GM19035 (cell line): ENCODE measurements around the gene TMEM87B.
"Not testable (repeated sequence)": the region's sequence is repeated elsewhere in the genome, so short reads cannot be mapped to it uniquely, and the experiment has no call there.

Experiments used
- ATAC-seq: cut with Tn5 transposase; IDR thresholded peaks from one replicate; pipeline ENCODE4 v1.9.1; 2021; ENCODE audit not compliant: unreplicated experiment

TMEM87B gene

DNA sequence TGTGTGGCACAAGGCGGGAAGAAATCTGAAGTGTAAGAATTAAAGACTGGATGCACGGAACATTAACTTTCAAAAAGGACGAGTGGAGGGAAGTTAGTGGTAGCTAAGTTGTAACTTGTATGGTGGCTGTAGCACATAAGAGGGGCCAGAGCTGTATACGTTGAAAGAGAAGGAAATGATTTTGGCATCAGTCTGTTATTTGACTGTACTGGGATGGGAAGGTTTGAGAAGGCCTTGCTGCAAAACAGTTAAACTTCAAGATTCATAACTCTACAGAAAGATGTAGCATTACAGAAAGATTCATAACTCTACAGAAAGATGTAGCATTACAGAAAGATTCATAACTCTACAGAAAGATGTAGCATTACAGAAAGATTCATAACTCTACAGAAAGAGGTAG is 58.3 kb downstream of the TMEM87B start:
- not testable (repeated sequence) for ATAC-seq

DNA sequence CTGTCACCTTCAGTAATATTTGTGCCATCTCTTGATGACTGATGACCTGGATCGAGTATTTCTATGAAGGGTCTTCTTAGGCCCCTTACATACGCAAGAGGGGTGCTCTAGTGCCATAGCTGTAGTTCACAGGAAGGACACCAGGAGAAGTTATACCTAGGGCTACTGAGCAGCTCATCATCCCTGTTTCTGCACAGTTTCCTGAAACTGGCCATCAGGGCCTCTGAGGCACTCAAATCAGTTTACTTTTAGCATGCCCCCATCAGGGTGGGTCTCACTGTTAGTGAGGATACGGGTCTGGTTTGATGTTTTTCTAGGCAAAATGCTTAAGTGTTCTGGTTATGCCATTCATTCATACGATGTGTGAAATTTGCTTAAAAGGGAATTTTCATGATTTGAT is 63.1 kb downstream of the TMEM87B start:
- ATAC-seq = no peak

DNA sequence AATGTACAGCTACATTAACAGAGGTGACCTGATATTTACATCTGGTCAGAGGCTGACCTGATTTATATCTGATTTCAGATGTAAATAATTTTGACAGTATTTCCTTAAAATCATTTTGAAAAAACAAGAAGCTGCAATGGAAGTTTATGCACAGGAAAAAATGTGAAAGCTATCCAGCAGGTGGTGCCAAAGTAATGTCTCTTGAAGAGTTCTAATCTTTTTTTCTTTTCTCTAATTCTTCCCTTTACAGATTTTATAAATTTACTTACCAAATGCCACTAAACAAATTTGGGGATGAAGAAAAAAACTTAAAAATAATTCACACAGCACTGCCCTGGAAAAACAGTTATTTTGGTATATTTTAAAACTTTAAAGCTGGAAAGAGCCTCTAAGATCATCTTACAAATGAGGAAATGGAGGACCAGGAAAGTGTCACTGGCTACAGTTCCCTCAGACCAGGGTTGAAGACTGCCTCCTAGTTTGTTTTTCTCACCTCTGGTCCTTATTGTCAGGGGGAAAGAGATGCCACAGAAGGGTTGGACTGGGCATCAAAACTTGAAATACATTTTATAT is 66.7 kb downstream of the TMEM87B start:
- no peak for ATAC-seq

DNA sequence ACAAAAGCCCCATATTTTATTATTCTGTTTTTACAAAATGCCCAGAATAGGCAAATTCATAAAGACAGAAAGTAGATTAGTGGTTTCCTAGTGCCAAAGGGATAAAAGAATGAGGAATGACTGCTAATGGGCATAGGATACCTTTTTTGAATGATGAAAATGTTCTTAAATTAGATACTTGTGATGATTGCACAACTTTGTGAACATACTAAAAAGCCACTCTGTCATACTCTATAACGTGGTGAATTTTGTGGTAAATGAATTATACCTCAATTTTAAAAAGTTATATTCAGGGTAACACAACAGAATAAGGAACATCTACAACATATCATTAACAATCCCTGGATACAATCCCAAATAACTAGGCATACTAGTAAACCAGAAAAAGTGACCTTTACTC is 74.0 kb downstream of the TMEM87B start:
- no peak for ATAC-seq

DNA sequence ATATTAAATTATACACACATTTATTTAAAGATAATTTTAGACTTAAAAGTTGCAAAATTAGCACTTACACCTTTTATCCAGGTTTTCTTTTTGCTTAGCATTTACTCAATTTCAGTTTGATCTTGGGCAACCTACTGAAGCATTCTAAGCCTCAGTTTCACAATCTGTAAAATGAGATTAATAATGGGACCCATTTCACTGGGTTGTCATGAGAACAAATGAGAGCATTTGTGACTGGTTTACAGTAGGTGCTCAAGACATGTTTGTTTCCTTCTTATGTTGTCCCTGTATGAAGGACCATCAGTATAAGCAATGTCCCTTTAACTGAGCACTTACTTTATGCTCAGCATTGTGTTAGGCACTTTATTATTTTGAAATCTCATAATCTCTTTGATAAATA is 78.3 kb downstream of the TMEM87B start:
- no peak for ATAC-seq

DNA sequence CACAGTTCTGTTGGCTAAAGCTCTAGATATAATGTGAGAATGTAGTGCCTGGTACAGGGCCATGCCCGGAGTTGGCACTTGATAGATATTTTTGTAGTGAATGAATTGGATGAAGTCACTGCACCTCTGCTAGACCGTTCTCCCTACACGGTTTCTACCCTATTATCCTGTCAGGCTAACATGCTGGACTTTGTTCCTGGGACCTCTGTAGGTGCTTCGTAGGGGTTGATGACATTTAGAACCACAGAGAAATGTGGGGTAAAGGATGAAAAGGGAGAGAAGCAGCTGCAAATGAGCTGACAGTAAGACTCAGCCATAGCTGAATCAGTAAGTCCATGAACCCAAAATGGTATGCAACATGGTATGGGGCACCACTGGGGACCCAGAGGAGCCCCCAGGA is 79.1 kb downstream of the TMEM87B start:
- no peak for ATAC-seq

DNA sequence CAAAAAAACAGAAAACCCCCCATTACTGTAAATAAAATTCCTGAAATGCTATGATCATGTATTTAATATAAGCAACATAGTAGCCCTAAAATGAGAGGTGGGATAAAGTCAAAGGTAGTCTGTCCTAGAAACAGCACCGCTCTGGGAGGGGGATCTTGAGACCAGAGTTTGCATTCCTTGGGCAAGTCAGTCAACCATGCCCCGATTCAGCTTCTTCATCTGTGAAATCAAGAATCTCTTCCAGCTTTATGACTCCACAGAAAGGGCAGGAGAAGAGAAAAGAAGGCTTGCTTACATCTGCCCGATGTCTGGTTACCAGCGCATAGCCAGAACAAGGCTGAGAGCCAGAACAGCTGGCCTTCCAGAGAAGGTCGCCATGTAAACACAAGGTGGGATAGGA is 81.0 kb downstream of the TMEM87B start:
- ATAC-seq = no peak

DNA sequence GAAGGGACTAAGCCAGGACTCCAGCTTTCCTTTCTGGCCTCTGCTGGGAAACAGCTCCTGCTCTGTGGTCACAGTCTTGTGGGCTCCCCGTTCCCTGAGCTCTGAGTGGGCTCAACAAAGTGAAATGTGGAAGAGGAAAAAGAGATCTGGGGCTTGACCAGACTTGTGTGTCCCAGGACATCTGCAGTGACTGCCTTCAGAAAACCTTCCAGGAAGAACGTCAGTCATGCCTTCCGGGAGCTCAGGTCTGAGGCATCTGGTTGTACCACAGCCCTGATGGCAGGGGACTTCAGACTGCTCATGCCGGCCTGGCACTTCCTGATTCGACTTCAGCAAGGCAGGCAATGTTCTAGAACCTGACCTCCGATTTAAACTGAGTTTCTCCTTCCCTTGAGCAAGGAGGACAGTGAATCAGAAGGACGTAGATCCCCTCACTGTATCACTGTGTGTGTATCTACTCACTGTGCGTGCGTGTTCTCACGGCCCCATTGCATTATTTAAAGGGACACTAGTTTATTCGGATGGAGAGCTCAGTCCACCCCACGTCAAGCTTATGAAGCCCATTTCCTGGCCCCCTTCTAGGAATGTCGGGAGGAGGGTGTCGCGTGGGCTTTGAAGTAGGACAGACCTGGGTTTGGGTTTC is 82.6 kb downstream of the TMEM87B start:
- no peak for ATAC-seq

DNA sequence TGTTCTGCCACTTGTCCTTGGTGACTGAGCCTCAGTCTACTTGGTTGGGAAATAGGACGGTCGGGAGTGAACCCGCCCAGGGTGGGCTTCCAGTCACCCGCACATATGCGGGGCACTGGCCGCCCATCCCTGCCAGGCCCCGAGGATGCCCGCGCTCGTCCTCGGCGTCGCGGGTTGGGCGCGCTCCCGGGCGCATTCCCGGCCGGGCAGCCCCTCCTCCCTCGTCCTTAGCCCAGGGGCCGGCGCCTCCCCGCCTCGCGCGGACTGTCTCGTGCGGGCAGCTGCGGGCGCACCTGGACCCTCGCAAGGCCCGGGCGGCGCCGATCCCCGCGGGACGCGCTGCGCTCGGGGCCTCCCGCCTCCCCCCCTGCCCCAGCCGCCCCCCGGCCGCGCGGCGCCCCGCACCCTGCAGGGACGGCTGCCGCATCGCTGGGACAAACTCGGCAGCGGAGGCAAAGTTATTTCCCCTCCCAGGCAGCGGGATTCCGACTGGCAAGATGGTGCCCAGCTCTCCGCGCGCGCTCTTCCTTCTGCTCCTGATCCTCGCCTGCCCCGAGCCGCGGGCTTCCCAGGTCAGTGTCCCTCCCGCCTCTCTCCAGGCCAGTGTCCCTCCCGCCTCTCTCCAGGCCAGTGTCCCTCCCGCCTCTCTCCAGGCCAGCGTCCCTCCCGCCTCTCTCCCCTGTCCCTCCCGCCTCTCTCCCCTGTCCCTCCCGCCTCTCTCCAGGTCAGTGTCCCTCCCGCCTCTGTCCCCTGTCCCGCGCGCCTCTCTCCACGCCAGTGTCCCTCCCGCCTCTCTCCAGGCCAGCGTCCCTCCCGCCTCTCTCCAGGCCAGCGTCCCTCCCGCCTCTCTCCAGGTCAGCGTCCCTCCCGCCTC is 83.3 kb downstream of the TMEM87B start, which contains the start of gene FBLN7:
Gene FBLN7, plus strand, starts transcription at position 227 of the 874 bp plus-strand sequence. Its CDS starts 271 bp downstream, at position 498.
- ATAC-seq = no peak

DNA sequence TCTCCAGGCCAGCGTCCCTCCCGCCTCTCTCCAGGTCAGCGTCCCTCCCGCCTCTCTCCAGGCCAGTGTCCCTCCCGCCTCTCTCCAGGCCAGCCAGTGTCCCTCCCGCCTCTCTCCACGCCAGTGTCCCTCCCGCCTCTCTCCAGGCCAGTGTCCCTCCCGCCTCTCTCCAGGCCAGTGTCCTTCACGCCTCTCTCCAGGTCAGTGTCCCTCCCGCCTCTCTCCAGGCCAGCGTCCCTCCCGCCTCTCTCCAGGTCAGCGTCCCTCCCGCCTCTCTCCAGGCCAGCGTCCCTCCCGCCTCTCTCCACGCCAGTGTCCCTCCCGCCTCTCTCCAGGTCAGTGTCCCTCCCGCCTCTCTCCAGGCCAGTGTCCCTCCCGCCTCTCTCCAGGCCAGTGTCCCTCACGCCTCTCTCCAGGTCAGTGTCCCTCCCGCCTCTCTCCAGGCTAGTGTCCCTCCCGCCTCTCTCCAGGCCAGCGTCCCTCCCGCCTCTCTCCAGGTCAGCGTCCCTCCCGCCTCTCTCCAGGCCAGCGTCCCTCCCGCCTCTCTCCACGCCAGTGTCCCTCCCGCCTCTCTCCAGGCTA is 84.1 kb downstream of the TMEM87B start:
- not testable (repeated sequence) for ATAC-seq

DNA sequence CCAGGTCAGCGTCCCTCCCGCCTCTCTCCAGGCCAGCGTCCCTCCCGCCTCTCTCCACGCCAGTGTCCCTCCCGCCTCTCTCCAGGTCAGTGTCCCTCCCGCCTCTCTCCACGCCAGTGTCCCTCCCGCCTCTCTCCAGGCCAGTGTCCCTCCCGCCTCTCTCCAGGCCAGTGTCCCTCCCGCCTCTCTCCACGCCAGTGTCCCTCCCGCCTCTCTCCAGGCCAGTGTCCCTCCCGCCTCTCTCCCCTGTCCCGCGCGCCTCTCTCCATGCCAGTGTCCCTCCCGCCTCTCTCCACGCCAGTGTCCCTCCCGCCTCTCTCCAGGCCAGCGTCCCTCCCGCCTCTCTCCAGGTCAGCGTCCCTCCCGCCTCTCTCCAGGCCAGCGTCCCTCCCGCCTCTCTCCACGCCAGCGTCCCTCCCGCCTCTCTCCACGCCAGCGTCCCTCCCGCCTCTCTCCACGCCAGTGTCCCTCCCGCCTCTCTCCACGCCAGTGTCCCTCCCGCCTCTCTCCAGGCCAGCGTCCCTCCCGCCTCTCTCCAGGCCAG is 84.7 kb downstream of the TMEM87B start:
- ATAC-seq = not testable (repeated sequence)

DNA sequence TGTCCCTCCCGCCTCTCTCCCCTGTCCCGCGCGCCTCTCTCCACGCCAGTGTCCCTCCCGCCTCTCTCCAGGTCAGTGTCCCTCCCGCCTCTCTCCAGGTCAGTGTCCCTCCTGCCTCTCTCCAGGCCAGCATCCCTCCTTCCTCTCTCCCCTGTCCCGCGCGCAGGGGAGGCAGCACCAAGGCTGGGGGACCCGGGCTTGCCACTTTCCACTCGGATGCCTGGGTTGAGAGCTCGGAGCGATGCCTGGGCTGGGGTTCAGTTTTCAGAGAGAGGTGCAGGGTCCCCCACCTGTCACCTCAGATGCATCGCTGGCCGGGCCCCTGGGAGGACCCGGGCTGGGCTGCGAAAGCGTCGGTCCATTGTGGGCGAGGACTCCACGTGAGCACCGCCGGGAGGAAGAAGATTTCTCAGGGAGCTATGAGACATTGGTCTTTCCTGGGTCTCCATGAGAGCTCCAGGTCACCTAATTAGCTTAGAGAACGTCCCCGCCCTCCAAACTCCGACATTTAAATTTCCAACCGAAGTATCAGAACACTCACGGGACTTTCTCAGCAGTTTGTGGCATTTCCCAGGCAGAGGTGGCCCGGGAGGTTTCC is 85.2 kb downstream of the TMEM87B start:
- no peak for ATAC-seq

DNA sequence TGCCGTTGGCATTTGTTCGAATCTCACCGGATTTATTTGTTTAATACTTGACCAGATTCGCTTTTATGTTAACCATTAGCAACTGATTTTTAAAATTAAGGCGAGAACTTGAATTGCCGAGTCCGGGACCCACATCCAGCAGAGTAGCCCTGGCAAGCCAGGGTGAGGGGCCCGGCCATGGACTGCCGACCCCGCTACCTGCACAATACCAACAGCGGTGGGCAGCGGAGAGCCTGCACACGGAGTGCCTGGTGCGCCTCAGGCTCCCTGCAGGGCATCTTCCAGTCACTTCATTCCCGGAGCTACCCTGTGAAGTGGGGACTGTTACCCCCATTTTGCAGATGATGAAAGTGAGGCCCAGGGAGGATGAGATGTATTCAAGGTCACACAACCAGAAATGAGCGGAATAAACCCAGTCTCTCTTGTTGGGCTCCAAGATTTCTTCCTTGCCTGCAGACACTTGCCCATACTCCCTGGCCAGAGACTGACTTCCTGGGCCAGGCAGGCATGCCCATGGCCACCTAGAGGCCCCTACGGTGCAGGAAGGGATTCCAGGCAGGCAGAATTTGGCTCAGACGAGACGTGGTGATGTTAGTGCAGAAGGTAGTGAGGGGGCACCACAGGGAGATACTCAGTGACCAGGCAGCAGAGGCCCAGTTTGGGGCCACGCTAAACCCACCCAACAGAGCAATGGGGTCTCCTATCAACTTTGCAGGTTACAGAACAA is 86.0 kb downstream of the TMEM87B start:
- ATAC-seq = no peak

DNA sequence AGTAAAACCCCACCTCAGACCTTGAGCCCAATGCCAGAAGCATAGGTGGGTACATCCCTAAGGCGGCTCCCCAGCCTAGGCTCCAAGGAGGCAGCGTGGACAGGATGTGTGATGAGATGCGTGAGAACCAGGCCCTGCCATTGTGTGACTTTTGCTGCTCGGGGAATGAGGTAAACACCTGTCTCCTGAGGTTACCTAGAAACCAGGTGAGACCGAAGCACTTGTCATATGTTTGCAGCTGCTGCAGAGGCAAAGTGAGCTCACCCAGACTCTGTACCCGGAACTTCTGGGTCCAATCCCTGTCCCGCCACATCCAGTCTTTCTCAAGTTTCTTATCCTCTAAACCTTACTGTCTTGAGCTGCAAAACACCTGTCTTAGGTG is 86.5 kb downstream of the TMEM87B start:
- ATAC-seq = no peak

DNA sequence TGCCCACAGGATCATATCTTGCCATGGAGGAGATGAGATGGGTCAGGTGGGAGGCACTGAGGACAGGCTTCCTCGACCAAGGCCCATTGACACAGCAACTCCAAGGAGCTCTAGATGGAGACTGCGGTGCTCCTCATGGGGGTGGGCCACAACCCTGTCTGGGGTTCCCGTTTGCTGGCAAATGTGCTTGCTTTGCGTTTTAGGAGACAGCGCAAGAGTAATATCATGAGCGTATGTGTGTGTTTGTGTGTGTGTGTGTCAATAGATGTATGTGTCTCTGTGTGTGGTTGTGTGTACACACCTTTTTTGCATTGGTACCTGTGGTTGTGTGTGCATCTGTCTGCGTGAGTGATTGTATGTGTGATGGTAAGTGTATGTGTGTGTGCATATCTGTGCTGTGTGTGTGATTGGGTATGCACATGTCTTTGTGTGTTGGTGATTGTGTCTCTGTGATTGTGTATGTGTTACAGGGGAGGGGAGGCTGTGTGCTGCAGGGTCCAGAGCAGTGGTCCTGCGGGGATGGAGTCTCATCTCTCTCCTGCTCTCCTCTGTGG is 87.5 kb downstream of the TMEM87B start:
- no peak for ATAC-seq

DNA sequence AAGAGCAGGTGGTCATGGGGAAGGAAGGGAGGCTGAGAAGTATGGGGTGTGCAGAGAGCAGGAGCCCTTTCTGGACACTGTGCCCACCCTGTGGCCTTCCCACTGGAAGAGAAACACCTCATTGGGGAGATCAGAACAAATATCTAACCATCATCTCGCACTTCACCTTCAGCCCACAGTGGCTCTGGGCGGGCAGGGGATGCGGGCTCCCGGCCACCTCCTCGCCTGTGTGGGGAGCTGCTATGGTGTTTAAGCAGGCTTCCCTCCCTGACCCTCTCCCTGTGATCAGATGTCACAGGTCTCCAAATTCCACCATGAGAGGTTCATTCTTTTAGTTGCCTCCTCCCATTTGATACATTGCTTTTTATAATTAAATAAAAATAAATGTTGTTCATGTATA is 88.1 kb downstream of the TMEM87B start:
- no peak for ATAC-seq

DNA sequence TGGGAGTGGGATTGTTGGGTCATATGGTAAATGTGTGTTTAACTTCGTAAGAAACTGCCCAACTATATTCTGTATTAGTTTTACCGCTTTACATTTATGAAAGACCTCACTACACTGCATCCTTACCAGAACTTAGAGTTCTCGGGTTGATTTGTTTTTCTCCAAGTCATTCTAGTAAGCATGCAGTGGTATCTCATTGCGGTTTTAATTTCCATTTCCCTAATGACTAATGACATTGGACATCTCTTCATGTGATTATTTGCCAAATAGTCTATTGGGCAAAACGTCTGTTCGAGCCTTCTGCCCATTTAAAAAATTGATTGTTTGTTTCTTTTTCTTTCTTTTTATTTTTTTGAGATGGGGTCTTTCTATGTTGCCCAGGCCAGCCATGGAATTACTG is 89.9 kb downstream of the TMEM87B start:
- no peak for ATAC-seq

DNA sequence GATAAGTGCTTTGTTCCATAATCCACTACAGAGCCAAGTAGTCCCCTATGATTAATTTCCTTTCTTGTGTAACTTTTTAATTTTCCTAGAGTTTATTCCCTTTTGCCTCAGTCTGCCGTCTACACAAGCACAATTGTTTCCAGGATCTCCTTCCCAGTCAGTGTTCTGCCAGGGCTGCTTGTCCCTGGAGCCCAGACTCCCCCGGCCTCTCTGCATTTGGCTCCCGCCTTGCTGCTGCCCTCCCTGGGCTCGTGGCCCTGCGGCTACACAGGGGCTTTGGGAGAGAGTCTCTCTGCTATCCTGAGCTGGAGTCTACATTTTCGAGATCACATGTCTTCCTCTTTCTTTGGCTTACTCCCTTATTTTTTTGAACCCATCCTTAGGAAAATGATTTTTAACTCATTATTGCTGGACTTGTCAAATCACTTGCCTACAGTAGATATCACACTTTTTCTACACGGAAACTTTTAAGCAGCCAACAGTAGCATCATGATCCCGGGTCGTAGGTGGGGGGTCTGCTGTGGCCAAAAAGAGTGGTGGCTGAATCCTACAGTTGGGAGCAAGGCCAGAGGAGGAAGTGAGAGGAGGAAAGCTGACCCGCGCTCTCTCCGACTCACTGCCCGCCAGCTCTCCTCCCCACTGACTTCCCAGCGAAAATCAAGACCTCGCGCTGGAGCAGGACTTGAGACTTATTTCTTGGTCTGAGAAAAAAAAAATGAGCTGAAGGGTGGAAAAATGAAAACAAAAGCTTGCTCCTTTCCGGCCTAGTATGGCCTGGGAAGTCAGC is 92.5 kb downstream of the TMEM87B start:
- ATAC-seq = no peak

DNA sequence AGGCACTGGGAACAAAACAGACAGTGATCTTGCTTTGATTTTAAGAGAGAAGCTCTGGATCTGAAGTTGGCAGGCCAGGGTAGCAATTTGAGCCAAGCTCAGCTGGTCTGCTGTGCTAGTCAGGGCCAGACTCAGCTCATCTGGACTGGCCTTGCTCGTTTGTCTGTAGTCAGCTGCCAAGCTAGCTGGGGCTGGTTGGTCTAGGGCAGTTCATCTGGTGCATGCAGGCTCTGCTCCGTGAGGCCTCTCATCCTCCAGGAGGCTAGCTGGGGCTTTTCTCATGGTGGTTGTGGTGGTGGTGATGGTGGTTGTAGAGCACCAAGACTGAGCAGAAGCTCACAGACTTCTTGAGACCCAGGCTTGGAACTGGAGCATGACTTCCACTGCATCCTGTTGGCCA is 93.4 kb downstream of the TMEM87B start:
- no peak for ATAC-seq
